HCEC 1CT (cell line): ENCODE results near the gene MRPS33.
"Not testable (repeated sequence)": the region's sequence is repeated elsewhere in the genome, so short reads cannot be mapped to it uniquely, and the experiment has no call there.

Experiments
- DNase-seq: peaks from one replicate; pipeline ENCODE4 v3.0.0-alpha.2; 2017

The MRPS33 gene

DNA sequence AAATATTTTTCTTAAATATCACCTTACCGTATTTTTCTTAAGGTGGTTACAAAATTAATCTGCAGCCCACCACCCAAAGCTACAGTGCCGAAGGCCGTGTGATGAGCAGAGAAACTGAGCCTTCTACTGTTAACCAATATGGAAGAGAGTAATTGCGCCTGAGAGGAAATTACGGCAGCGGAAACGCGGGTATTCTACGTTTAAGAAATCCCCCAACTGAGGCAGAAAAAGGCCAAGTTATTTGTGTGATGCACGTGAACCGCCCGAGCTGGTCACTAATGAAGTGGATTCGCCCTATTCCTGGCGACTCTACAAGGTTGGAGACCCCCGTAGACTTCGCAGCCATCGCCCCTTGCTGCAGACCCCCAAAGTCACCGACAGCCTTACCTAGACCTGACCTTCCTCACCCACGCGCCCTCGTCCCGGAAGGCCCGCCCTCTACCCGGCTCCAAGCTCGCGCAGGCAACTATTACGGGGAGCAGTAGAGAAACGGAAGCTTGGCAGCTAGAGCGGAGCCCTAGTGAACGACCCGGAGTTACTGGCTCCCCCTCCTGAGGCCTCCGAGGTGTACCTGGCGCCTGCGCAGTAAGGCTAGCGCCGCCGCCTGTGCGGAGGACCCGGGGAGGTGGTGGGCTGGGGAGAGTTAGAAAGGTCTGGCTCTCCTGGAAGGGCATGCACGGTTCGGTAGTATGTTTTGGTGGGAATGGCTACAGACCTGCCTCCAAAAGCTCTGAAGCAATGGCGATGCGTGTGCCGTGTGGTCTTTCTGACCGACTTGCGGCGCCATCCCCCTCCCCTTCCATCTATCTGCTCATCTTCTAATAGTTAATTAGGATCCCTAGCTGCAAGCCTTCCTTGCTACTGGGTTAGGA is at the start of gene MRPS33:
TSS of gene MRPS33 (minus strand) at position 429 of the 872 bp plus-strand sequence. CDS start 4,319 bp downstream, outside the sequence.
- DNase-seq, result peak; percentile 94

DNA sequence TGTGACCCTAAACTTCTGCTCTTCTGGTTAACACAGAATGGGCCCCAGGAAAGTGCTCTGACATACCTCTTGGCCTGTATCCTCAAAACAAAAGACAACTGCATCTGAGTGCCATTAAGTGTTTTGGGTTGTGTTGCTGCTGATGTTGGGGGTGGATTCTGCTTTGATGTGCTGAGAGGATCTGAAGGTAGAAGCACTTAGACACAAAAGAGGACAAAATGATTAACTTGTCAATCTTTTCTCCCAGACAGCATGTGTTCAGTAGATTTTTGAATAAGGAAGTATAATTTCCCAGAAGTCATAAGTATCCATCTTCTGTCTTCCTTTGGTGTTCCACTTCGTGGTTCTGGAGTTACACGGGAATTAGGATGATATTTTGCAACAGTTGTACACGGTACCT is 43.0 kb upstream of the MRPS33 start:
- DNase-seq, result no peak

DNA sequence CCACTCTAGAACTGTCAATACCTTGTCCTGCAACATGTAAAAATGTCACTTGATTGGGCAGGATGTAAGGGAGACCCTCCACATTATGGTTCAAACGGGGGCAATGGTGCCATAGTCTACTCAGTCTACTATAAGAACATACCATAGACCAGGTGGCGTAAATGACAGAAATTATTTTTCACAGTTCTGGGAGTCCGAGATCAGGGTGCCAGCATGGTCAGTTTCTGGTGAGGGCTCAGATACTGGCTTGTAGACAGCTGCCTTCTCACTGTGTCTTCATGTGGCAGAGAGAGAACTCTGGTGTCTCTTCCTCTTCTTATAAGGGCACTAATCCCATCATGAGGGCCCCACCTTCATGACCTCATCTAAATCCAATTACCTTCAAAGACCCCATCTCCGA is 40.4 kb upstream of the MRPS33 start:
- no peak for DNase-seq

DNA sequence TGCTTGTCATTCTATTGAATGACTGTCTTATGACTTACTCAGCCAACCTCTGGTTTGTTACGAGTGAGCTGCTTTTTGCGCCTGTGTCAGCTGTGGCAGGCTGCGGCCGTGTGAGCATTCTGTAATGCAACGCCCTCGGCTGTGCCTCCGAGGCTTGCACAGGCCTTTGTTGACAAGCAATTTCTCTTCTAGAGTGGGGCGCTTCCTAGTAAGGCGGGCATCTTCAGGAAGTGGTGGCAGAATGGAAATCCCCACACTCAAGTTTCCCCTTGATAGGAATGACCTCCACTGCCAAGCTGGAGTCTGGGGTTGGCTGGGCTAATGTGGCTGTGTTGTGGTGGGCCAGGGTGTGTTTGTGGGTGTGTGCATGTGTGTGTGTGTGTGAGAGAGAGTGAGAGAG is 38.9 kb upstream of the MRPS33 start:
- DNase-seq, result no peak

DNA sequence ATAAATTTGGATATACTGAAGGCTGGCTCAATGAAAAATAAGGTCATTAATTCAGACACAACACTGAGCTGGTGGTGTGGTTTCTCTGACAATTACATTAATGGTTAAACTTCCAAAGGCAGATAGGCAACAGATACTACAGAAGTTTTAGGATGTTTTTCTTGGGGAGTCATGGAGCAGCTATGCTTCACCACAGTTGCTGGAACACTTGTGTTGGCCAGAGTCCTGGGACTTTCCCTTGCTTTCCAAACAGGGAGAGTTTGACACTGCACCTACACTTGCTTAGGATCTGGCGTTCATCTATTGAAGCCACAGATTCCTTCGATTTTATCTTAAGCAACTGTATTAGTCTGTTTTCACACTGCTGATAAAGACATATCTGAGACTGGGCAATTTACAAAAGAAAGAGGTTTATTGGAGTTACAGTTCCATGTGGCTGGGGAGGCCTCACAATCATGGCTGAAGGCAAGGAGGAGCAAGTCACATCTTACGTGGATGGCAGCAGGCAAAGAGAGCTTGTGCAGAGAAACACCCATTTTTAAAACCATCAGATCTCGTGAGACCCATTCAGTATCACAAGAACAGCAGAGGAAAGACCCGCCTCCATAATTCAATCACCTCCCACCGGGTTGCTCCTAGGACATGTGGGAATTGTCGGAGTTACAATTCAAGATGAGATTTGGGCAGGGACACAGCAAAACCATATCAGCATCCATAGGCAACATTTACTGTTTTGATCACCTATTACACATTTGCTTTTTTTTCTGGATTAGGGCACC is 31.3 kb upstream of the MRPS33 start:
- peak; percentile 73 for DNase-seq

DNA sequence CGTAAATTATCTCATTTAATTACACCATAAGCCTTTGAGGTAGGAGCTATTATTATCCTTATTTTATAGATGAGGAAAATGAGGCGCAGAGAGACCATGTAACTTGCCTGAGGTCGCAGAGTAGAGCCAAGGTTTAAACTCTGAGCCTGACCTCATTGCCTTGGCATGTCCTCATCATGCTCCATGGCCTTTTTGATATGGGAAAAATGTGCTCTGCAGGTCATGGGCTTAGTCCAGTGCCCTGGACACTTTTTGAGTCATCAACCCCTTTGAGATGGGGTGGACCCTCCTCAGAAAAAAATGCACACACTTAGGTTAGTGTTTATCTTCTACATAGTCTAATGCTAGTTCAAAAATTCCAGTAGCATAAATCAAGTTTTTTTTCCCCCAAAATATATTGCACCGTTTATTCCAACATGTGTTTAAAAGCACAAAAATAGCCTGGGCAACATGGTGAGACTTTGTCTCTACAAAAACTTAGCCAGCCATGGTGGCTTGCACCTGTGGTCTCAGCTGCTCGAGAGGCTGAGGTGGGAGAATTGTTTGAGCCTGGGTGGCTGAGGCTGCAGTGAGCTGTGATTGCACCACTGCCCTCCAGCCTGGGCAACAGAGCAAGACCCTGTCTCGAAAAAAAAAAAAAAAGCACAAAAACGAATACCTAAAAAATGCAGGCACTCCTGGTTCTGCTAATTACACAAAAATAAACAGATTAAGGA is 30.5 kb upstream of the MRPS33 start:
- peak; percentile 69 for DNase-seq

DNA sequence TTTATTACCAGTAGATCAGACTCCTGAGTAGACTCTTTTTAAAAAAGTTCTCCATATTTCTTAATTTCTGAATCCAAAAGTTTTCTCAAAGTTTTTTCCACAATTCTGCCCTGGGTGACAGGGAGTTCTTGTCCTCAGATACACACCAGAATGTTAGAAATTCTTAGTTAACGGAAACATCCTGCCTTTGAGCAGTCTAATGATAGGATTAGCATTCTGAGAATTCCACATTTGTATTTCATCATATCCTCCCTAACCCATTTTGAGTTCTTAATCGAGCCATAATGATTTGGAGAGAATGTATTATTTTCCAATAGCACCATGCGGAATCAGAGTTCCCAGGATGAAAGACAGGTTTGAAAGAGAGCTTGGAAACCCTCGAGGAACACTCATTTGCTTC is 28.9 kb upstream of the MRPS33 start:
- peak; percentile 18 for DNase-seq

DNA sequence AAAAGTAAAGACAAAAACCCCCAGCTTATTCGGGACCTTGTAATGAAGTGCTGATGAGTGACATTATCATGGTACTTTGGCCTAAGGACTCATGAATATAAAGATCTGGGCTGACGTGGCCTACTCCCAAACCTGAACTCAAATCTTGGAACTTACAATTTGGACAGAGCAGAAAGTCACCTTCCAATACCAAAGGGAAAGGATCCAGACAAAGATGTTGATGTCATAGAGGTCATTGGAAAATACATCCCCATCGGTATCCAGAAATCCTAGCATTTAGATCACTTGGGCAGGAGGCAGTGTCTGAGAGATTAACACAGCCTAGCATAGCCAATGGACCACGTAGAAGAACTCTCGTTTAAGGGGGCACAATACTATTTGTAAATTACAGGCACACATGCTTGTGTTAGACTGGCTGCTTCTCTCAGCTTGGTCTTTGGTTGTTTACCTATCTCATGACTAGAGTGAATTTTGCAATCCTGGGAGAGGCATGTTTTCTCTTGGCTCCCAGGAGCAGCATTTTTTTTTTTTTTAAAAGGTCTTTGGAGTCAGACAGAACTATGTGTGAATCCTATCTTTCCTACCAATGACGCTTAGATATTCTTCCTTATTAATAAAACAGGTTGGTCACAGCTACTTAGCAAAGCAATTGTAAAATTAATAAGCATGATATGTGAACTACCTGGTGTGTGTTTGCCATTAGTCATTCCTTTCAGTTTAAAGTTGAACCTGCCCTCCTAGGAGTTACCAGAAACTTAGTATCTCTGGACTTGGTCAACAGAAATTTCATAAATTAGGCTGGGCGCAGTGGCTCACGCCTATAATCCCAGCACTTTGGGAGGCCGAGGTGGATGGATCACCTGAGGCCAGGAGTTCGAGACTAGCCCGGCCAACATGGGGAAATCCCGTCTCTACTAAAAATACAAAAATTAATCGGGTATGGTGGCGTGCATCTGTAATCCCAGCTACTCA is 27.8 kb upstream of the MRPS33 start:
- DNase-seq, result peak; percentile 48

DNA sequence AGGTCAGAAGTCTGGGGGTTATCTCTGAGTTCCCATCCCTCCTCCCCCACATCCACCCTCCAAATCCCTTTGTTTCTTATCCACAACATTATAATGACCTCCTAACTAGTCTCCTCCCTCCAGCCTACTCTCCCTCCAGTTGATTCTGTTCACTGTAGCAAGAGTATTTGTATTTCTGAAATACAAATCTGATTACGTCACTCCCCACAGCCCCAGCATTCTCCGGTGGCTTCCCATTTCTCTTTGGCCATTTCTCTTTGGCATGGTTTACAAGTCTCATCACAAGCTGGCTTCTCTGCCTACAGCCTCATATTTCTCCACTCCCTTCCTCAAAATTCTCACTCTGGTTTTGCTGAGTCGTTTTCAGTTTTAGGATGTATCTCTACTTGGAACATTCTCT is 24.6 kb upstream of the MRPS33 start:
- peak; percentile 40 for DNase-seq

DNA sequence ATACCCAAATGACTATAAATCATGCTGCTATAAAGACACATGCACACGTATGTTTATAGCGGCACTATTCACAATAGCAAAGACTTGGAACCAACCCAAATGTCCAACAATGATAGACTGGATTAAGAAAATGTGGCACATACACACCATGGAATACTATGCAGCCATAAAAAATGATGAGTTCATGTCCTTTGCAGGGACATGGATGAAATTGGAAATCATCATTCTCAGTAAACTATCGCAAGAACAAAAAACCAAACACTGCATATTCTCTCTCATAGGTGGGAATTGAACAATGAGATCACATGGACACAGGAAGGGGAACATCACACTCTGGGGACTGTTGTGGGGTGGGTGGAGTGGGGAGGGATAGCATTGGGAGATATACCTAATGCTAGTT is 23.3 kb upstream of the MRPS33 start:
- not testable (repeated sequence) for DNase-seq

DNA sequence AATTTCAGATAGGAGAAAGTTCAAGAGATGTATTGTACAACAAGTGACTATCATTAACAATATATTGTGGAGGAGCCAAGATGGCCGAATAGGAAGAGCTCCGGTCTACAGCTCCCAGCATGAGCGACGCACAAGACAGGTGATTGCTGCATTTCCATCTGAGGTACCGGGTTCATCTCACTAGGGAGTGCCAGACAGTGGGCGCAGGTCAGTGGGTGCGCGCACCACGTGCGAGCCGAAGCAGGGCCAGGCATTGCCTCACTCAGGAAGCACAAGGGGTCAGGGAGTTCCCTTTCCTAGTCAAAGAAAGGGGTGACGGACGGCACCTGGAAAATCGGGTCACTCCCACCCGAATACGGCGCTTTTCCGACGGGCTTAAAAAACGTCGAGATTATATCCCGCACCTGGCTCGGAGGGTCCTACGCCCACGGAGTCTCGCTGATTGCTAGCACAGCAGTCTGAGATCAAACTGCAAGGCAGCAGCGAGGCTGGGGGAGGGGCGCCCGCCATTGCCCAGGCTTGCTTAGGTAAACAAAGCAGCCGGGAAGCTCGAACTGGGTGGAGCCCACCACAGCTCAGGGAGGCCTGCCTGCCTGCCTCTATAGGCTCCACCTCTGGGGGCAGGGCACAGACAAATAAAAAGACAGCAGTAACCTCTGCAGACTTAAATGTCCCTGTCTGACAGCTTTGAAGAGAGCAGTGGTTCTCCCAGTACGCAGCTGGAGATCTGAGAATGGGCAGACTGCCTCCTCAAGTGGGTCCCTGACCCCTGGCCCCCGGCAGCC is 18.0 kb upstream of the MRPS33 start:
- not testable (repeated sequence) for DNase-seq

DNA sequence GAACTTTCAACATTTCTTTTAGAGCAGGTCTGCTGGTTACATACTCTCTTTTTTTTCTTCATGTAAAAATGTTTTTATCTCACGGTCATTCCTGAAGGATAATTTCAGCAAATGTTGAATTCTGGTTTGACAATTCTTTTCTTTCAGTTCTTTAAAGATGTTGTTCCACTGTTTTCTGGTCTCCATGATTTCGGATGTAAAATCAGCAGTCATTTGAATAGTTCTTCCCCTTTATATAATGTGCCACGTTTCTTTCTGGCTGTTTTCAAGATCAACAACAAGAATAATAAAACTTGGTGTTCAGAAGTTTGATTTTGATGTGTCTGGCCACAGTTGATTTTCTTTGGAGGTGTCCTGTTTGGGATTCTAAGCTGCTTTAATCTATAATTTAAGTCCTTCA is 14.0 kb upstream of the MRPS33 start:
- DNase-seq, result no peak

DNA sequence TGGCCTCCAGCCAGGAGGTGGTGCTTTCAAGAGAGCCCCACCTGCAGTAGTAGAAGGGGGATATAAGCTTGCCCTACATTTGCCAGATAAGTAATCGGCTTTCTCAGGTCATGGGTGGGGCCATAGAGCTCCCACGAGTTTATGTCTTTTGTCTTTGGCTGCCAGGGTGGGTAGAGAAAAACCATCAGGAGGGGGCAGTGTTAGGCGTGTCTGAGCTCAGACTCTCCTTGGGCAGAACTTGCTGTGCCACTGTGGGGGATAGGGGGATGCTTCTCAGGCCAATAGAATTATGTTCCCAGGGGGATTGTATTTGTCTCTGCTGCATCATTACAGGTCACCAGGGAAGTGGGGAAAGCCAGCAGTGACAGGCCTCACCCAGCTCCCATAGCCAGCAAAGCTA is 12.3 kb upstream of the MRPS33 start:
- DNase-seq, result no peak

DNA sequence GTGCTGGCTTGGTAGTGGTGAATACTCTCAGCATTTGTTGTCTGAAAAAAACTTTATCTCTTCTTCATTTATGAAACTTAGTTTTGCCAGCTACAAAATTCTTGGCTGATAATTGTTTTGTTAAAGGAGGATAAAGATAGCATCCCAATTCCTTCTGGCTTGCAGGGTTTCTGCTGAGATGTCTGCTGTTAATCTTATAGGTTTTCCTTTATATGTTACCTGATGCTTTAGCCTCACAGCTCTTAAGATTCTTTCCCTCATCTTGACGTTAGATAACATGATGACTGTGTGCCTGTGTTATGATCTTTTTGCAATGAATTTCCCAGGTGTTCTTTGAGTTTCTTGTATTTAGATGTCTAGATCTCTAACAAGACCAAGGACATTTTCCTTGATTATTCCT is 9.9 kb upstream of the MRPS33 start:
- no peak for DNase-seq

DNA sequence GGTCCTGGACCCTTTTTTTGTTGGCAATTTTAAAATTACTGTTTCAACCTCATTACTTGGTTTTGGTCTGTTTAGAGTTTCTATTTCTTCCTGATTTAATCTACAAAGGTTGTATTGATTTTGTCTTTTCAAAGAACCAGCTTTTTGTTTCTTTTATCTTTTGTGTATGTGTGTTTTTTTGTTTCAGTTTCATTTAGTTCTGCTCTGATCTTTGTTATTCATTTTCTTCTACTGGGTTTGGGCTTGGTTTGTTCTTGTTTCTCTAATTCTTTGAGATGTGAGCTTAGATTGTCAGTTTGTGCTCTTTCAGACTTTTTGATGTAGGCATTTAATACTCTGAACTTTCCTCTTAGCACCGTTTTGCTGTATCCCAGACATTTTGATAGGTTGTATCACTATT is 8.5 kb upstream of the MRPS33 start:
- no peak for DNase-seq

DNA sequence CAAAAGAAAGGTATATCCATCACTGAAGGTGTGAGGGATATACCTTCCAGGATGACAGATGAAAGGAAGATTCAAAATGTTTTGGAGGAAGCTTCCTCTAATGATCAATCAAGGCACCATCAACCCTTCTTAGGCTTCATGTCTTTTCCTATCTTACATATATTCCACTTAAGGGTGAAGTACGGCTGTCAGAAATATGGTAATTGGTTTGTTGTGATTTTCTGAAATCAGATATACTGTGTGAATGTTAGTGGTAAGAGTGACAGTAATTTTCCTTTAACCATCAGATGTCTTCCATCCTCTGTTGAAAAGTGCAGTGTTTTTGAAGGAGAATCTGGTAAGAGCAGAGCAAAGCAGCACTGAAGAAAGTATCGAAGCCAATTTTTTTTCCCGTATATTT is 2.8 kb upstream of the MRPS33 start:
- DNase-seq, result no peak

DNA sequence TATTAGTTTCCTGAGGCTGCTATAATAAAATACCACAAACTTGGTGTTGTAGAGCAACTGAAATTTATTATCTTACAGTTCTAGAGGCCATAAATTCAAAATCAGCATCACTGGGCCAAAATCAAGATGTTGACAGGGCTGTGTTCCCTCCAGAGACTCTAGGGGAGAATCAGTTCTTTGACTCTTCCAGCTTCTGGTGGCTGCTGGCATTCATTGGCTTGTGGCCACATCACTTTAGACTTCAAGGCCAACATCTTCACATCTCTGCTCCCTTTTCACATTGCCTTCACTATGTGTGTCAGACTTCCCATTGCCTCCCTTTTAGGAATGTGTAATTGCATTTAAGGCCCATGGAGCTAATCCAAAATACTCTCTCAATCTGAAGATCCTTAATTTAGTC is 1.6 kb upstream of the MRPS33 start:
- no peak for DNase-seq

DNA sequence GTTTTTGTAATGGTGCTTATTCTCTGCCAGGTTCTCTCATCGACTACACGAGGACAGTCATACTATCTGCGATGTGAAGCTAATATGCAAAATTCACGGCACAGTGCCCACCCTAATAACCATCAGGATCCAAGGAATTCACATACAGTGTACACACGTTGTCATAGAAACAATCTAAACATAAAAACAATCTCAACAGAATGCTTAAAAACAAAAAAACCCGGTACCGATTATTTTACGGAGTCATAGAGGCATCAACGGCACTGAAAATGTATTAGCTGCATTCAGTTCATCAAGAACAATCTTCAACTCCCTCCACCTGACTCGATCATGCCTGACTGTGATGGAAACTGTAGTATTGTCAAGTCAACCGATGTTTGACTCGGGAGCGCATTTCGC is 628 bp downstream of the MRPS33 start:
- DNase-seq, result no peak

DNA sequence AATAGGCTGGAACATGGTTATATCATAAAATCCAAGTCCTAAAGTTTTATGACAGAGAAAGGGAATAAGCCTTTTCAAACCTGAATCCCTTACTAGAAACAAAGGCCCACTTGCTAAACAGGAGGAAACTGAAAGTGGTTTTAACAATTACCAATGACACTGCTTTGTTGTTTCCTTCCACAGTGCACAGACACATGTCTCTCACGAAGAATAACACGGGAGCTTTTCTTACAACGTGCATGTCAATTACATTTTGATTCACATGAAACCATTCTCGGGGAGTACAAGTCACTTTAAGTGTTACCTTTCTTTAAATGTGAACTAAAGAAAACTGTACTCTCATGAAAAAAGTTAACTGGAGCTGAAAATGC is 1.4 kb downstream of the MRPS33 start:
- DNase-seq, result no peak

DNA sequence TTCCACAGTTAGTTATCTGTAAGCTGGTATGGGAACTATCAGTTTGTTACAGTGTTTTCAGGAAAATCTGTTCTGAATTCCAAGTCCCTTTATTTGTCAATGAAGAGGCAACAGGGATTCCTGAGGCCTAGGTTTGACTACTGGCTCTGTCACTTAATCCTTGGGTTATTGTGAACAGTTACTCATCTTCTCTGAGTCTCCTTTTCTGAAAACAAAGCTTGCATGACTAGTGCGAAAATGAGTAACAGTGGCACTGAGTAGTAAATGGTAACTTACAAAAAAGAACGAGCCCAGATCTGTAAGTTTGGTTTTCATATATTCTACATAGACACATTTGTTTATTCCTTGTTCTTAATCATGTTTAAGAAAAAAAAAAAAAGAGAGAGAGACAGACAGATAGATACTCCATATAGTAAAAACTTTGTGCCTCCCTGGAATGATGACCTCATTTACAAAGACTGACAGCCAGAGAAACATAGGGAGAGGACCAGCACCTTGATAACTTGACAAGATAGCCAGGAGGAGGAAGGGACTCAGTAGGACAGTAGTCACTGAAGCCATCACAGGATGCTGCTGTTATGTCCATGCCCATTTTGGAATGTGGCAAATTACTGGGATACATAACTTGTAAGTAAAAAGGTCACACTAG is 1.9 kb downstream of the MRPS33 start:
- peak; percentile 50 for DNase-seq
